ENCODE results near the gene NAALAD2. TPM values are rescaled to one million over a fixed set of nuclear protein-coding genes. Genes with fewer than 3 reads are reported as not detected.
A peak's percentile ranks its signal among the peaks of the same experiment; 100 is the strongest.
"Not testable (repeated sequence)": the region's sequence is repeated elsewhere in the genome, so short reads cannot be mapped to it uniquely, and the experiment has no call there.

Gene NAALAD2
- polyA plus RNA-seq, 2 of the 4 experiments (the other 2 are of a cell fraction) = not detected

DNA sequence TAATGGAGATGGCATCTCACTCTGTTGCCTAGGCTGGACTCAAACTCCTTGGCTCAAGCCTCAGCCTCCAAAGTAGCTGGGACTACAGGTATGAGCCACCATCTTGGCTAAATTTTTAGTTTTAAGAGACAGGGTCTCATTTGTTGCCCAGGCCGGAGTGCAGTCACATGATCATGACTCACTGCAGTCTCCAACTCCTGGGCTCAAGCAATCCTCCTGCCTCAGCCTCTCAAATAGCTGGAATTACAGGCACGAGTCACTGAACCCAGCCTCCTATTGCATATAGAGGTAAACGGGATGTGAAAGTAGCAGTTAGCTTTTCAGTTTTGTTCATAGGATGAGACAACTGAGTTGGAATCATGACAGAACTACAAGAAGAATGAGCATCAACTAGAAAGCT lies 9.5 kb upstream of the NAALAD2 start (continued):
- TF ChIP-seq, protein P1, sequence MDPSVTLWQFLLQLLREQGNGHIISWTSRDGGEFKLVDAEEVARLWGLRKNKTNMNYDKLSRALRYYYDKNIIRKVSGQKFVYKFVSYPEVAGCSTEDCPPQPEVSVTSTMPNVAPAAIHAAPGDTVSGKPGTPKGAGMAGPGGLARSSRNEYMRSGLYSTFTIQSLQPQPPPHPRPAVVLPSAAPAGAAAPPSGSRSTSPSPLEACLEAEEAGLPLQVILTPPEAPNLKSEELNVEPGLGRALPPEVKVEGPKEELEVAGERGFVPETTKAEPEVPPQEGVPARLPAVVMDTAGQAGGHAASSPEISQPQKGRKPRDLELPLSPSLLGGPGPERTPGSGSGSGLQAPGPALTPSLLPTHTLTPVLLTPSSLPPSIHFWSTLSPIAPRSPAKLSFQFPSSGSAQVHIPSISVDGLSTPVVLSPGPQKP (IDR thresholded peaks at IDR 0.05; ENCODE audit: low read depth, low read length) = no peak
- TF ChIP-seq NFE2L2 (conservative IDR thresholded peaks at IDR 0.05; ENCODE audit: low read length) = no peak
- TF ChIP-seq MYC (IDR thresholded peaks at IDR 0.05; ENCODE audit: borderline replicate concordance, low read length) = no peak
- TF ChIP-seq BHLHE40 (IDR thresholded peaks at IDR 0.05; ENCODE audit: low read depth, low read length) = no peak
- no peak for TF ChIP-seq HDAC2 (IDR thresholded peaks at IDR 0.05)

DNA sequence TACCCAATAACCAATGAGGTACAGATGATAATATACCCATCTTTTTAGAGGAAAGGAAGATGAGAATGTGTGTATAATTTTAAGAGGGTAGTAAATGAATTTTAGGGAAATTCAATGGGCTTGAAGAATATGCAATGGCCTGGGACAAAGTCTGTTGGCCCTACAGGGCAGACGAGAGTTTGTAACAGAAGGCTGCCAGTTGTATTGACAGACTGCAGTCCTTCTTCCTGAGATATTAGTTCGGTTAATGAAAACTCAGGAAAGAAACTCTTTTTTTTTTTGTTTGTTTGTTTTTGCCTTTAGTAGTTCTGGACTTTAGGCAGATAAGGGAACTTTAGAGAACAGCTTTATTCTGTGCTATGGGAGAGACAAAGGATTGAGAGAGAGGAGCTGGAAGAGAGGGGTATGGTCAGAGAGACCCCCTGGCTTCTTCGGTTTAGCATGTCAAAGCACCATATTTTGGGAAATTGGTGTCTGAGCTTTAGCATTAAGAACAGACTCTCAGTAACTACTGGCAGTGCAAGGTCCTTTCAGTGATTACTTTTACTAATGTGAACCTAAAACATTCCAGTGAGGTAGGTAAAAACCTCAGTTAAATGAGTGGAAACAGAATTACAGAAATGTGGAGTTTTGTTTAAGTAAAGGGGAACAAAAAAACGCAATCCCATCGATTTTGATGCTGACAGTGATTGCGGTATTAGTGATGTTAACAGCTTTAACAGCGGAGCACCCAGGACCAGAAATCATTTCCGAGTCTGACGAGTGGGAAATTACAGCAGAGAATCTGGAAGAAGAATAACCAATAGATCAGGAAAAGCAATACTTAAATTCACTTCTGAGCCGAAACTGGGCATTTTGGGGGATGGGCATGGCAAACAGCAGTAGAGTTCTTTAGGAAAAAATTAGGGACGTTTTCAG lies 644 bp upstream of the NAALAD2 start:
- no peak overlapping the region for H3K27ac ChIP-seq
- no peak for FAIRE-seq
- no peak for DNase-seq (ENCODE audit: low read depth in 1 of 2, low spot score in 1 of 2)
- POLR2A ChIA-PET = no interaction called here
- CTCF ChIA-PET = interaction anchor here (1.1 kb wide), 1 partner anchor 19 kb away, joined by 3 read pairs; no protein-coding TSS in a partner anchor
- H3K9me3 ChIP-seq = no peaks in the 10 kb centered on the region; the same call in 2 of the 3 replicates
- no peak for TF ChIP-seq TP53 (CRISPR knock-in tag; IDR thresholded peaks at IDR 0.05)
- TF ChIP-seq POLR2A (IDR thresholded peaks at IDR 0.05; ENCODE audit: low read length) = no peak
- no peak for TF ChIP-seq EHF (CRISPR knock-in tag; IDR thresholded peaks at IDR 0.05)
- no peak for ATAC-seq
- peak overlapping the region; percentile 95 for H3K4me2 ChIP-seq
- H3K4me1 ChIP-seq = peaks cover 10% of the 10 kb centered on the region; the same call in 2 of the 3 replicates
- H3K4me3 ChIP-seq = peak overlapping the region; percentile 45
- WGBS (ENCODE audit: missing lambda C conversion rate) = 38% methylated on average over 11 of the region's 11 CpGs

GRCh38 chr11:90135016-90135415 lies 553 bp downstream of the NAALAD2 start:
- POLR2A ChIA-PET = no interaction called here
- Histone ChIP-seq H3K4me2 (peak overlapping the region; percentile 95), H3K27ac (no peak overlapping the region), H3K9me3 (no peaks in the 10 kb centered on the region; the same call in 2 of the 3 replicates), H3K4me3 (peak overlapping the region; percentile 45), H3K4me1 (peaks cover 10% of the 10 kb centered on the region; the same call in 2 of the 3 replicates)
- FAIRE-seq = no peak
- 8% methylated on average over 5 of the region's 5 CpGs for WGBS (ENCODE audit: missing lambda C conversion rate)
- ATAC-seq = no peak
- CTCF ChIA-PET = interaction anchor here (1.1 kb wide), 1 partner anchor 21 kb away, joined by 3 read pairs; no protein-coding TSS in a partner anchor
- DNase-seq (ENCODE audit: low read depth in 1 of 2, low spot score in 1 of 2) = no peak
- no peak for TF ChIP-seq TFCP2L1 (CRISPR knock-in tag; IDR thresholded peaks at IDR 0.05)
- no peak for TF ChIP-seq MAZ (IDR thresholded peaks at IDR 0.05; ENCODE audit: borderline replicate concordance, low read depth, low read length)
- TF ChIP-seq CBX8 (IDR thresholded peaks at IDR 0.05) = peak; percentile 96
- no peak for TF ChIP-seq RFX5 (IDR thresholded peaks at IDR 0.05)
- TF ChIP-seq RNF2 (IDR thresholded peaks at IDR 0.05; ENCODE audit: borderline replicate concordance, low read depth) = peak; percentile 95

- Histone ChIP-seq H3K4me2 (no peak overlapping the region), H3K27ac (no peak overlapping the region), H3K4me1 (no peaks in the 10 kb centered on the region), H3K9me3 (no peaks in the 10 kb centered on the region), H3K4me3 (no peak overlapping the region)
- CTCF ChIA-PET = no interaction called here
- TF ChIP-seq KDM1A (IDR thresholded peaks at IDR 0.05; ENCODE audit: low read depth) = no peak
- no peak for TF ChIP-seq JUN (IDR thresholded peaks at IDR 0.05)
- TF ChIP-seq FOSL2 (IDR thresholded peaks at IDR 0.05) = no peak
- no peak for TF ChIP-seq FOSL2 (CRISPR knock-in tag; IDR thresholded peaks at IDR 0.05)
- TF ChIP-seq HEYL (CRISPR knock-in tag; IDR thresholded peaks at IDR 0.05) = no peak
- no peak for TF ChIP-seq E2F6 (IDR thresholded peaks at IDR 0.05; ENCODE audit: borderline replicate concordance, low read depth)
- no peak for TF ChIP-seq RAD21 (conservative IDR thresholded peaks at IDR 0.05 in 1 of 2, IDR thresholded peaks at IDR 0.05 in 1 of 2)
- no peak for TF ChIP-seq HOXB13 (CRISPR knock-in tag; IDR thresholded peaks at IDR 0.05; ENCODE audit: low read depth)
- TF ChIP-seq MYC (IDR thresholded peaks at IDR 0.05; ENCODE audit: borderline replicate concordance, low read length) = no peak
- TF ChIP-seq RFX5 (IDR thresholded peaks at IDR 0.05) = no peak
- no peak for TF ChIP-seq NFE2L2 (conservative IDR thresholded peaks at IDR 0.05; ENCODE audit: low read length)
- WGBS (ENCODE audit: missing lambda C conversion rate) = 65% methylated on average over 1 of the region's 1 CpG
- no peak for FAIRE-seq
- DNase-seq (ENCODE audit: low read depth in 1 of 2, low spot score in 1 of 2) = no peak
- no peak for ATAC-seq
- POLR2A ChIA-PET = no interaction called here
These were observed 14.4 kb downstream of the NAALAD2 start for GRCh38 chr11:90148900-90149299.

DNA sequence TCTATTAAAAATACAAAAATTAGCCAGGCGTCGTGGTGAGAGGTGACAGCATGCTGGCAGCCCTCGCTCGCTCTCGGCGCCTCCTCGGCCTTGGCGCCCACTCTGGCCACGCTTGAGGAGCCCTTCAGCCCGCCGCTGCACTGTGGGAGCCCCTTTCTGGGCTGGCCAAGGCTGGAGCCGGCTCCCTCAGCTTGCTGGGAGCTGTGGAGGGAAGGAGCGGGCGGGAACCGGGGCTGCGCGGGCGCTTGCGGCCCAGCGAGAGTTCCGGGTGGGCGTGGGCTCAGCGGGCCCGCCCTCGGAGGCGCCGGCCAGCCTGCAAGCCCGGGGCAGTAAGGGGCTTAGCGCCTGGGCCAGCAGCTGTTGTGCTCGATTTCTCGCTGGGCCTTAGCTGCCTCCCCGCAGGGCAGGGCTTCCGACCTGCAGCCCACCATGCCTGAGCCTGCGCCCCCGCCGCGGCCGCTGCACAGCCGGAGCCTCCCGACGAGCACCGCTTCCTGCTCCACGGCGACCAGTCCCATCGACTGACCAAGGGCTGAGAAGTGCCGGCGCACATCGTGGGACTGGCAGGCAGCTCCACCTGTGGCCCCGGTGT lies 32.6 kb downstream of the NAALAD2 start:
- H3K27ac ChIP-seq; H3K9me3 ChIP-seq; H3K4me3 ChIP-seq; DNase-seq (ENCODE audit: low read depth in 1 of 2, low spot score in 1 of 2); ATAC-seq; FAIRE-seq; H3K4me1 ChIP-seq; H3K4me2 ChIP-seq; POLR2A ChIA-PET: not testable (repeated sequence)
- CTCF ChIA-PET = interaction anchor here (0.7 kb wide), 1 partner anchor 1658 kb away, joined by 3 read pairs; no protein-coding TSS in a partner anchor
- WGBS (ENCODE audit: missing lambda C conversion rate) = 77% methylated on average over 32 of the region's 49 CpGs

DNA sequence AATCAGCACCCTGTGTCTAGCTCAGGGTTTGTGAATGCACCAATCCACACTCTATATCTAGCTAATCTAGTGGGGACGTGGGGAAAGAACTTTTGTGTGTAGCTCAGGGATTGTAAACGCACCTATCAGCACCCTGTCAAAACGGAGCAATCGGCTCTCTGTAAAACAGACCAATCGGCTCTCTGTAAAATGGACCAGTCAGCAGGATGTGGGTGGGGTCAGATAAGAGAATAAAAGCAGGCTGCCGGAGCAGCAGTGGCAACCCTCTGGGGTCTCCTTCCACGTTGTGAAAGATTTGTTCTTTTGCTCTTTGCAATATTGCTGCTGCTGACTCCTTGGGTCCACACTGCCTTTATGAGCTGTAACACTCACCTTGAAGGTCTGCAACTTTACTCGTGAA lies 33.2 kb downstream of the NAALAD2 start:
- H3K4me3 ChIP-seq; H3K4me1 ChIP-seq; POLR2A ChIA-PET; H3K4me2 ChIP-seq; DNase-seq (ENCODE audit: low read depth in 1 of 2, low spot score in 1 of 2); H3K27ac ChIP-seq; ATAC-seq; FAIRE-seq; H3K9me3 ChIP-seq: not testable (repeated sequence)
- WGBS (ENCODE audit: missing lambda C conversion rate) = 45% methylated on average over 8 of the region's 8 CpGs
- CTCF ChIA-PET = interaction anchor here (0.7 kb wide), 1 partner anchor 1658 kb away, joined by 3 read pairs; no protein-coding TSS in a partner anchor

Data from A549 (cell line).